COLO668 (cell line): ENCODE measurements around the gene DAB2IP.

Experiments
- DNase-seq: peaks from one replicate; lab custom pipeline; 2025; ENCODE audit not compliant: unreplicated experiment; lab: John Stamatoyannopoulos, UW

Gene DAB2IP

GRCh38 chr9:121755581-121755980 is 104.1 kb downstream of the DAB2IP start:
- DNase-seq = no peak

DNA sequence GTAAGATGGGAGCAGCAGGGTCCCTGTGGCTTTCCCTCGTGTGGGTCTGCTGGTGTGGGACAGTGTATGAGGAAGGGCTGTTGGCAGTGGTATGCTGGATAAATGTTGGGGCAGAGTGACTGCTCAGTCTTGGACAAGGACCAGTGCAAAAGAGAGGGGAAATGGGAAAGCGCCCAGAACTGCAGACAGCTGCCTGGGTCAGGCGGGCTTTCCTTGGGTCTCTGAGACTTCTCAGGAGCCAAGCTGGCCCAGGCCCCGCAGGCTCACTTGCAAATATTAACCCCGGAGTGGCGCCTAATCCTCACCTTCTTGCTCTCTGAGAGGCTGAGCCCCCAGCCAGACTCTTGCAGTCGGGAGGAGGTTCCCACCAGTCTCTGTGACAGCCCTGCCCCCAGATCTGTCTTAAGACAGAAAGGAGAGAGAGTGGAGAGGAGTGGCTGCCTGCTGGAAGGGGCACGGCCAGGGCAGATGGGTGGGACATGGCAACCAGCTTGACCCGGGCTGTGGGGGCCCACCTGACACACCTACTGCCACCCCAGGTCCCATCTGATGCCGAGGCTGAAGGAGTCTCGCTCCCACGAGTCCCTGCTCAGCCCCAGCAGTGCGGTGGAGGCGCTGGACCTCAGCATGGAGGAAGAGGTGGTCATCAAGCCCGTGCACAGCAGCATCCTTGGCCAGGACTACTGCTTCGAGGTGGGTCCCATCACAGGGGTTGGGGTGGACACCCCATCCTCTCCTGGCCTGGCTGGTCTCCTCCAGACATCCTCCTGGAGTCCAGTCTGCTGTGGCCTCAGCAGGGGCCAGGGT is 105.2 kb downstream of the DAB2IP start:
- no peak for DNase-seq

DNA sequence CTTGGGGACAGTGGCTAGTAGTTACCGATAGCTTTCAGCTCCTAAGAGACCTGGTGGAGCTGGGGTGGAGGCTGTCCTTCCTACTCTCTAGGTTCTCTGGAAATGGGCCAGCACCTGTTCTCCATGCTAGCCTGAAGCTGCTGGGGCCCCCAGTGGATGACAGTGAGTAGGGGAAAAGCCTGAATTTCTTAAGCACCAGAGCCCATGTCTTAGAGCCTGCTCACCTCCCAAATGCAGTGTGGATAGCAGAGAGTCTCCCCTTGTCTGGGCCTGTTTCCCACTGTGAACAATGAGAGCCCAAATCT is 105.8 kb downstream of the DAB2IP start:
- no peak for DNase-seq

DNA sequence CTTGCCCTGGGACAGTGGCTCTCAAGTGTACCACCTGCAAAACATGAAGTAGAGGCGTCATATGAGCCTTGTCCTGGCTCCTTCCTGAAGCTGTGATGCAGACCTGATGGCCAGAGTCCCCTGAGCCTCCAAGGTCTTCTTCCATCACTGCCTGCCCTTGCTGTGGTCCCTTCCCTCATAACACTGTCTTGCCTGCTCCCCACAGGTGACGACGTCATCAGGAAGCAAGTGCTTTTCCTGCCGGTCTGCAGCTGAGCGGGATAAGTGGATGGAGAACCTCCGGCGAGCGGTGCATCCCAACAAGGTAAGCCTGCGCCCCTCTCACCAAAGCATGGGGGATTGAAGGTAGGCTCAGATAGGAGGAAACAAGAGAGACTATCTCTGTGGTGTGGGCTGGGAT is 107.3 kb downstream of the DAB2IP start:
- no peak for DNase-seq

GRCh38 chr9:121759996-121760395 is 108.6 kb downstream of the DAB2IP start:
- DNase-seq = no peak

GRCh38 chr9:121760571-121760970 is 109.1 kb downstream of the DAB2IP start:
- DNase-seq = no peak

DNA sequence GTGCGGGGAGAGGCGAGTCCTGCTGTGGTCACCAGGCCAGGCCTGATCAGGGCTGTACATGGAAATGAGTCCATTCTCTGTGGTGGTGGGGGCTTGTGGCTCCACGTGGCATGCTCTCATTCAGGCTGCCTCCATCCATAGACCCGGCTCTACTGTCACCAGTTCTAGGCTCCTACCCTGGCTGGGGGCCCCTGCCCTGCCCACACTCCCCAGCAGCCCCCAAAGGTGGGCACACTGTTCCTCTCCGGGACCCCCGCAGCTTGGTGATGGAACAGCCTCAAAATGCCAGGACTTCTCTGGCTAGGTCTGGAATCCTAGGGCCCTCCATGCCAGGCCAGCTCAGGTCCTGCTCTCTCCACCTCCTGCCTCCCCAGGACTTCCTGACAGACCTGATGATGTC is 111.7 kb downstream of the DAB2IP start:
- no peak for DNase-seq

- DNase-seq = no peak
These were observed 112.3 kb downstream of the DAB2IP start for GRCh38 chr9:121763561-121764370.

DNA sequence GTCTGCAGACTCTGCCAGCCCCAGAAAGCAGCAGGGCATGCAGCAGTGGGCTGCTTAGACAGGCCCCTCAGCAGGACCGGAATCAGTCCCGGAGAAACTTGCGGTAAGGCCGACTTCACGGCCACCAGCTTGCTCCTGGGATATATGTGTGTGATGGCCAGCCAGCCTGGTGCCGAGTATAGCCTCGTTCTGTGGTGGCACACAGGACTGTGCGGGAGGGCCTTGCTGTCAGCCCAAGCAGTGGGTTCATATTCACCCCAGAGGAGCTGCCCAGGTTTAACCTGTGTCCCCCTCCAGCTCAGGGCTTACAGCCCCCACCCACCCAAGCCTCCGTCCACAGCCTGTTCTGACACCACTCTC is 112.9 kb downstream of the DAB2IP start:
- no peak for DNase-seq

DNA sequence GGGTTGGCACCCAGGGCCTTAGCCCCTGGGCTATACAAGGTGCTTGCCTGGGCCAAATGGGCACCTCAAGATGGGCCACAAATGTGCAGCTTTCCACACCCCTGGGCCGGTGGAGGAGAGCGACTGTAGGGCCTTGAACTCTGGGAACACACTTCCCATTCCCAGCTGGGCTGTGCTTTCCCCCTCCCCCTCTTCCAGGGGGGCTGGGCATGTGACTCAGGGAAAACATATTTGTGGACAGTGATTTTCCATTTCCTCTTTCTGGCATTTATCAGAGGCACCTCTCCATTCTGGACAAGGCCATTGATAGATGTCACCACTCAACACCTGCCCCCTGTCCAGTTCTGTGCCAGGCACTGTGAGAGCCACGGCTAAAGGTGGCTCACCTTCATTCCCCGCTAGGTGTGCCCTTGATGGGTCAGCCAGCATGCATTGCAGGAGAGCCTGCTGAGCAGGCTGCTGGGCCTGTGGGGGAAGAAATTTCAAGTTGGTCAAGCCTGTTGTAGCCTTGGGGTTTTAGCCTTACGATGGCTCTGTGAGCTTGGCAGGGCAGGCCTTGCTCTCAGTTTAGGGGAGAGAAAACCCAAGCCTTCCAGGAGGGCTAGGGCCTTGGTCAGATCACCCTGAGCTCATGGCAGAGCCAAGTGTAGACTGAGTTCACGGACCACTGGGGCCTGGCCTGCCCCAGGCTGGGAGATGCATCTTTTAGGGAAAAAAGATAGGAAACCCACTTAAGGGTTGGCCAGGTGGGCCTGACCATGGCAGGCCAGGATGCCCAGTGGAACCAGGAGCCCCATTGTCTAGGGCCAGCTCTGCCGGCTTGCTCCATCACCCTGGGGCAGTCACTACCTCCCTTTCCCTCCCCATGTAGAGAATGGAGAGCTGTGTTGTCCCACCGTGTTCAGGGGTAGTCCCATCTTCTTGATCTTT is 113.9 kb downstream of the DAB2IP start:
- DNase-seq = no peak

GRCh38 chr9:121766081-121766683 is 114.7 kb downstream of the DAB2IP start:
- no peak for DNase-seq

DNA sequence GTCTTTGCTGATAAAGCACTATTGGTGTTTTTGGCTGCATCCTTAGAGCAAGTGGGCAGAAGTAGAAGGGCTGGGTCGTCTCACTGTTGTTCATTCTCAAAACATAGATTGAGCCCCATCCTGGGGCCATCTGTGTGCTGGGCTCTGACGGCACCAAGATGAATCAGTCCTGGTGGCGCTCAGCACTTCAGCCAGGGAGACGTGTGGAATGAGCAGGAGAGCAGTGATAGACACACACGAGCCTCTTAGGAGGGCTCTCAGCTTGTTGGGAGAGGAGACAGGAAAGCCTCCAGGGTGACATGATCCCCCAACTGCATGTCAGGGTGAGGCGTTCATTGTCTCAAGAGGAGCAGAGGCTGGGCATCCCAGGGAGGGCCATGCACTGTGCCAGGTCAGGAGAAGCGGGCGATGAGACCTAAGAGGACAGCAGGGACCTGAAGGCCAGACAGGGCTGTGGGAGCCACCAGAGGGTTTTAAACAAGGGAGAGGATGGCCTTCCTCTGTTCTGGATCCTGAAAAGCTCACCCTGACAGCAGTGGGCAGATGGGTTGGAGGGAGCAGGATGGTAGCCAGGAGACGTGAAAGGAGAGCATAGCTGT is 115.8 kb downstream of the DAB2IP start:
- DNase-seq = no peak

DNA sequence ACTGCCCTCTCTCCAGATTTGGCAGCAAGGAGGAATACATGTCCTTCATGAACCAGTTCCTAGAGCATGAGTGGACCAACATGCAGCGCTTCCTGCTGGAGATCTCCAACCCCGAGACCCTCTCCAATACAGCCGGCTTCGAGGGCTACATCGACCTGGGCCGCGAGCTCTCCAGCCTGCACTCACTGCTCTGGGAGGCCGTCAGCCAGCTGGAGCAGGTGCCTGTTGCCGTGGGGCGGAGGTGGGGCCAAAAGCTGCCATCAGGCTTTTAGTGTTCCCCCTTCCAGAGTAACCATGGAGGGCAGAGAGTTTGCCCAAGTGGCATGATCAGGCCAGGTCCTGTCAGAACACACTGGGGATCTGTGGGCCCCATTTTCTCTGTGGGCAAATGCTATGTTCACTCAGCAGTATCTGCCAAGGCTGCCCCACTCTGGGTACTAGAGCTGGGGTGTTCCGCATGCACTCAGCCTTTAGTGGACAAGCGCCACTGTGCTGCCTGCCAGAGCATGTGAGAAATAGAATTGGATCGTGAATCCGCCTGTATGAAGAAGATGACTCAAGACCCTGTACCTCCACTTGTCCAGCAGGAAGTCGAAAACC is 117.1 kb downstream of the DAB2IP start:
- DNase-seq = no peak

- DNase-seq = no peak
These were observed 118.5 kb downstream of the DAB2IP start for GRCh38 chr9:121769939-121770338.

DNA sequence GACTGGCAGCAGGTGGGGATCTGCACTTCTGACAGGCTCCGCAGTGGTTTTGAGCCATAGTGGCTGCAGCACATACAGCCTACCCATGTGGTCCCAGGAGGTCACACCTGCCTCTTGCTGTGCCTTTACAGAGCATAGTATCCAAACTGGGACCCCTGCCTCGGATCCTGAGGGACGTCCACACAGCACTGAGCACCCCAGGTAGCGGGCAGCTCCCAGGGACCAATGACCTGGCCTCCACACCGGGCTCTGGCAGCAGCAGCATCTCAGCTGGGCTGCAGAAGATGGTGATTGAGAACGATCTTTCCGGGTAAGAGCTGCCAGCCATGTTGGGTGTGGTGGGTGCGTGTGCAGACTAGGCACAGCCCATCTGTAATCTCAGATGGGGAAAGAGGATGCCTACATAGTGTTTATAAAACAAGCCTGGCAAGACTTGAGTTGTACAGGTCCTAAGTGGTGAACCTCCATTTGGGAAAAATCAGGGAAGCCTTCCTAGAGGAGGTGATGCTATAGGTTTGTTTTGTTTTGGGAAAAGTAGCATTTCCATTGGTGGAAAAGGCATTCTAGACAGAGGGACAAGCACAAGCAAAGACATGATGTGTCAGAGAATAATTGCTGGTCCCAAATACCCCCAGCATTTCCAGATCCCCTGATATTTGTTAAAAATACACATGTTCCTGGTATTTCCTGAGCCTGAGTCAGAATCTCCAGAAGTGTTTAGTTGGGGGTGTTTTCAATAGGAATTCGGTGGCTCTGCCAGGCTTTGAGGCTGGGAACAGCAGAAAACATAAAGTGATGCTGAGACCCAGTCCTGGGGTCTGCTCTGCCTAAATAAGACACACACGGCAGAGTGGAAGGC is 119.2 kb downstream of the DAB2IP start:
- no peak for DNase-seq

- DNase-seq = no peak
These were observed 120.0 kb downstream of the DAB2IP start for GRCh38 chr9:121771418-121771817.

DNA sequence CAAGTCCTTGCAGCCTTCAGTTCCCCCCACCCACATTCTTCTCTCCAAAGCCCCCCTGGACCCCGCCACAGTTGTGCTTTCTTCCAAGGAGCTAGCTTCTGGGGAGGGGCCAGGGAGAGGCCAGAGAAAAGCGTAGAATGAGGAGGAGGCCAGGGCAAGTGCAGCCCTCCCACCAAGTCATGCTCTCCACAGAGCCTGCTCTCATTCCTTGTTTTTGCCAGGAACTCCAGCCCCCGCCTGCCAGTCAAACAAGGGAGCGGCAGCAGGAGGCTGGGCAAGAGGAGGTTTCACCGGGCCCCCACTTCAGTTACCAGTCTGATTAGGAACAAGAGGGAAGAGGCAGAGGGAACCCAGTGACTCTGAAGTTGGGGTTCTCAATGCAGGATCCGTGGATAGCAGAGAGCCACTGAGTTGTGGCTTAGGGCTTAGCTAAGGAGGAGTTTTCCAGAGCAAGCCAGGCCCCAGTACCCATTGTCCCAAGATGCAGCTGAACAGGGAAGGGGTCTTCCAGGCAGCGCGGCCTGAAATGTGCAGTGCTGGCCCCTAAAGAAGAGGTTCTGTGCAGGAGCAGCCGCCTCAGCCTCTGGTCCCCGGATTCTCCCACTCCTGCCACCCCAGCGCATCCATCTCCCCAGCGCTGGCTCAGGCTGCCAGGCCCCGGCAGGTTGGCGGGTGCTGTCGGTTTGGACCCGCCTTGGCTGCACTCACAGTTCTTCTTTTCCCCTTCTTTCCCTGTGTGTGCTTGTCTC is 120.6 kb downstream of the DAB2IP start:
- no peak for DNase-seq

- no peak for DNase-seq
These were observed 121.3 kb downstream of the DAB2IP start for GRCh38 chr9:121772600-121773285.
